ENCODE data around the gene IL12RB2.

IL12RB2 gene

DNA sequence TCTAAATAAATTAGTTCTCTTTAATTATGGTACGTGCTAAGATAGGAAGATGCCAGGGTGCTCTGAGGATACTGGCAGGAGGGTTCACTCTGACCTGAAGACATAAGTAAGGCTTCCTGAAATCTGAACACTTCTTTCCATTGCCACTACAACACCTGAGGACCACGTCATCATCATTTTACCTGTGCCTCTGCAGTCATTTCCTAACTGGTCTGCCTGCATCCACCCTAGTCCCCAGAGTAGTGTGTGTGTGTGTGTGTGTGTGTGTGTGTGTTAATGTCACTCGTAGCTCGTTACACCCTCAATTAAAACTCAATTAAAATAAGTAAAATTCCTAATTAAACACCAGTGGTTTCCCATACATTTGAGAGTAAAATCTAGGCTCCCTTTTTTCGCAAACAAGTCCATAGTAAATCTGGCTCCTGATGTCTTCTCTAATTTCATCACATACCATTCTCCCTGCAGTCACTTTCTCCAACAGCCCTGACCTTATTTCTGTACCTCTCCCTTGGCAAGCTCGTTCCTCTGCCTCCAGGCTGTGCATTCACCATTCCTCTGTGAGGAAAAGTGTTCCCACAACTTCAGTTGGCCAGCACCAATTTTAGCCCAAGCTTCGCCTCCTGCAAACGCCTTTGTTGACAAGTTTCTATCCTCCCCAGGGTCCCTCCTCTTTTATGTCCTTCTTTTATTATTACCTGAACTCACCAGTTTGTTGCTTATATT lies 8.7 kb downstream of the IL12RB2 start:
- H2AFZ ChIP-seq (ENCODE audit: low read depth, low read length), result no peak overlapping the region
- H3K9ac ChIP-seq (ENCODE audit: low read length), result no peak overlapping the region
- H3K36me3 ChIP-seq (replicated peaks; ENCODE audit: low read depth, low read length), result no peaks in the 10 kb centered on the region
- TF ChIP-seq EZH2phosphoT487 (IDR thresholded peaks at IDR 0.05; ENCODE audit: low read depth) (no peak), CTCF (IDR thresholded peaks at IDR 0.05; ENCODE audit: low read depth, low read length) (no peak)
- no peak overlapping the region for H3K4me3 ChIP-seq (ENCODE audit: low read length)
- no peak overlapping the region for H3K4me2 ChIP-seq (ENCODE audit: low read length)
- H3K4me1 ChIP-seq (ENCODE audit: low read length), result no peaks in the 10 kb centered on the region
- no peaks in the 10 kb centered on the region for H4K20me1 ChIP-seq (ENCODE audit: insufficient read depth, low read length)
- H3K9me3 ChIP-seq (ENCODE audit: insufficient read depth, low read length), result no peaks in the 10 kb centered on the region
- no peaks in the 10 kb centered on the region for H3K27me3 ChIP-seq (ENCODE audit: low read depth, low read length)
- no peak overlapping the region for H3K27ac ChIP-seq (ENCODE audit: low read length)
- no peaks in the 10 kb centered on the region for H3K79me2 ChIP-seq (ENCODE audit: low read length)

DNA sequence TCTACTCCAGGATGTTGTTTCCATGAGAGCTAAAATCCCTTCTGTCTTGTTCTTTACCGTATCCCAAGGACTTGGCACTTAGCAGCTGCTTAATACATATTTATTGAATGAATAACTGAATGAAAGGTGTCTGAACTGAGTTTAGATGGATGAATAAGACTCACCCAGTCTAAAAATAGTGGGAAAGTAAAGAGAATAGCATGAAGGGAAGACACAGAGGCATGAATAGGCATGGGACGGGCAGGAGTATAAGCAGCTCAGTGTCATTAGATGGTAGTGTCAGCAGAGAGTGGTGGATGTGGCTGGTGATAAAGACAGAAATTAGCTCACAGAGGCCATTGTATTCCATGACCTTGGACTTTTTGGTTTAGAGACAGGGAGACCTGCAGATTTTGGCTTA lies 9.2 kb downstream of the IL12RB2 start:
- no peak overlapping the region for H3K9ac ChIP-seq (ENCODE audit: low read length)
- H3K9me3 ChIP-seq (ENCODE audit: insufficient read depth, low read length), result no peaks in the 10 kb centered on the region
- no peaks in the 10 kb centered on the region for H3K4me1 ChIP-seq (ENCODE audit: low read length)
- no peak overlapping the region for H2AFZ ChIP-seq (ENCODE audit: low read depth, low read length)
- H3K4me2 ChIP-seq (ENCODE audit: low read length), result no peak overlapping the region
- no peak overlapping the region for H3K4me3 ChIP-seq (ENCODE audit: low read length)
- H3K79me2 ChIP-seq (ENCODE audit: low read length), result no peaks in the 10 kb centered on the region
- TF ChIP-seq EZH2phosphoT487 (IDR thresholded peaks at IDR 0.05; ENCODE audit: low read depth), result no peak
- TF ChIP-seq CTCF (IDR thresholded peaks at IDR 0.05; ENCODE audit: low read depth, low read length), result no peak
- no peaks in the 10 kb centered on the region for H3K36me3 ChIP-seq (replicated peaks; ENCODE audit: low read depth, low read length)
- no peak overlapping the region for H3K27ac ChIP-seq (ENCODE audit: low read length)
- no peaks in the 10 kb centered on the region for H4K20me1 ChIP-seq (ENCODE audit: insufficient read depth, low read length)
- no peaks in the 10 kb centered on the region for H3K27me3 ChIP-seq (ENCODE audit: low read depth, low read length)

GRCh38 chr1:67317803-67318202 lies 10.1 kb downstream of the IL12RB2 start:
- Histone ChIP-seq H3K4me1 (ENCODE audit: low read length) (no peaks in the 10 kb centered on the region), H3K9me3 (ENCODE audit: insufficient read depth, low read length) (no peaks in the 10 kb centered on the region), H3K27ac (ENCODE audit: low read length) (no peak overlapping the region), H3K9ac (ENCODE audit: low read length) (no peak overlapping the region), H4K20me1 (ENCODE audit: insufficient read depth, low read length) (no peaks in the 10 kb centered on the region), H3K36me3 (replicated peaks; ENCODE audit: low read depth, low read length) (no peaks in the 10 kb centered on the region), H3K27me3 (ENCODE audit: low read depth, low read length) (no peaks in the 10 kb centered on the region), H3K79me2 (ENCODE audit: low read length) (no peaks in the 10 kb centered on the region), H3K4me2 (ENCODE audit: low read length) (no peak overlapping the region), H2AFZ (ENCODE audit: low read depth, low read length) (no peak overlapping the region), H3K4me3 (ENCODE audit: low read length) (no peak overlapping the region)
- TF ChIP-seq EZH2phosphoT487 (IDR thresholded peaks at IDR 0.05; ENCODE audit: low read depth) (no peak), CTCF (IDR thresholded peaks at IDR 0.05; ENCODE audit: low read depth, low read length) (no peak)

- no peaks in the 10 kb centered on the region for H3K79me2 ChIP-seq (ENCODE audit: low read length)
- no peak overlapping the region for H3K4me2 ChIP-seq (ENCODE audit: low read length)
- H3K9ac ChIP-seq (ENCODE audit: low read length), result no peak overlapping the region
- H3K4me3 ChIP-seq (ENCODE audit: low read length), result no peak overlapping the region
- no peak for TF ChIP-seq EZH2phosphoT487 (IDR thresholded peaks at IDR 0.05; ENCODE audit: low read depth)
- TF ChIP-seq CTCF (IDR thresholded peaks at IDR 0.05; ENCODE audit: low read depth, low read length), result no peak
- no peaks in the 10 kb centered on the region for H4K20me1 ChIP-seq (ENCODE audit: insufficient read depth, low read length)
- H3K9me3 ChIP-seq (ENCODE audit: insufficient read depth, low read length), result no peaks in the 10 kb centered on the region
- no peaks in the 10 kb centered on the region for H3K27me3 ChIP-seq (ENCODE audit: low read depth, low read length)
- H3K4me1 ChIP-seq (ENCODE audit: low read length), result no peaks in the 10 kb centered on the region
- no peak overlapping the region for H3K27ac ChIP-seq (ENCODE audit: low read length)
- no peak overlapping the region for H2AFZ ChIP-seq (ENCODE audit: low read depth, low read length)
- no peaks in the 10 kb centered on the region for H3K36me3 ChIP-seq (replicated peaks; ENCODE audit: low read depth, low read length)
These were observed 14.8 kb downstream of the IL12RB2 start for GRCh38 chr1:67322442-67322841.
